HL-60/S4 treated with retinoic acid at 250 ng/mL for 4 days and 3 days (cell line): ENCODE data around the gene GDAP1L1.
"Not testable (repeated sequence)": the region's sequence is repeated elsewhere in the genome, so short reads cannot be mapped to it uniquely, and the experiment has no call there.

Experiments used
- in situ Hi-C: fragments of 300-500 bp; cut with MboI; formaldehyde crosslinking; loops from 2 replicates; pipeline ENCODE4 v1.7.0; 2022; ENCODE audit warnings: low sequenced_read_pairs

The GDAP1L1 gene

GRCh38 chr20:44299011-44299535 is 52.0 kb downstream of the GDAP1L1 start:
- in situ Hi-C loops: not testable (repeated sequence)

- in situ Hi-C loops: no loop called here
These were observed 54.2 kb downstream of the GDAP1L1 start for GRCh38 chr20:44301285-44301684.

GRCh38 chr20:44302026-44302669 is 55.0 kb downstream of the GDAP1L1 start:
- in situ Hi-C loops: no loop called here

- in situ Hi-C loops: no loop called here
These were observed 55.6 kb downstream of the GDAP1L1 start for GRCh38 chr20:44302736-44303135.

- in situ Hi-C loops: no loop called here
These were observed 57.3 kb downstream of the GDAP1L1 start for GRCh38 chr20:44304383-44304782.

- in situ Hi-C loops: no loop called here
These were observed 59.8 kb downstream of the GDAP1L1 start for GRCh38 chr20:44306927-44307326.

- in situ Hi-C loops: no loop called here
These were observed 62.9 kb downstream of the GDAP1L1 start for GRCh38 chr20:44309763-44310663.

GRCh38 chr20:44310664-44311639 is 63.8 kb downstream of the GDAP1L1 start, which contains the start of gene FITM2:
FITM2 (minus strand) TSS chr20:44311202; CDS start chr20:44311148, 54 bp downstream.
- in situ Hi-C loops: no loop called here

GRCh38 chr20:44314870-44315269 is 67.8 kb downstream of the GDAP1L1 start:
- in situ Hi-C loops: no loop called here

GRCh38 chr20:44319839-44320422 is 72.8 kb downstream of the GDAP1L1 start:
- in situ Hi-C loops: no loop called here

GRCh38 chr20:44324343-44324742 is 77.2 kb downstream of the GDAP1L1 start:
- in situ Hi-C loops: no loop called here

- in situ Hi-C loops: no loop called here
These were observed 79.5 kb downstream of the GDAP1L1 start for GRCh38 chr20:44326391-44327159.

GRCh38 chr20:44327748-44328147 is 80.6 kb downstream of the GDAP1L1 start:
- in situ Hi-C loops: not testable (repeated sequence)

GRCh38 chr20:44328428-44328827 is 81.3 kb downstream of the GDAP1L1 start:
- in situ Hi-C loops: no loop called here
